Measurements from ENCODE around the gene OCIAD2.

DNA sequence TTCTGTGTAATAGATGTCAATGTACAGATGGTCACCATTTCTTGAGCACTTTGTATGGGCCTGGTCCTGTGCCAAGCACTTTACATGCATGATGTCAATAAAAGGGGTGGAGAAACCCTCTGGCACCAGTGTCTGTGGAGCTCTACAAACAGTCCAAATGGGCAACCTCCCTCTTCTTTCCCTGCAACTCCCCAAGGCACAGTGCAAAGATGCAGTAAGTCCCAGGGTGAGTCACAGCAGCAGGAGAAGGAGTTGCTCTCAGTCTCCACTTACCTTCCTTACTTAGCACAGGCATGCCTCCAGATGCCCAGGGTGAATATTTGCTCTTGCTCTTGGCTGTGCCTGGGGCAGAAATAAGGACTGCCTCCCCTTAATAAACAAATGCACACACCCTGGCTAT, 4.3 kb downstream of the OCIAD2 start:
- TF ChIP-seq, protein P1, sequence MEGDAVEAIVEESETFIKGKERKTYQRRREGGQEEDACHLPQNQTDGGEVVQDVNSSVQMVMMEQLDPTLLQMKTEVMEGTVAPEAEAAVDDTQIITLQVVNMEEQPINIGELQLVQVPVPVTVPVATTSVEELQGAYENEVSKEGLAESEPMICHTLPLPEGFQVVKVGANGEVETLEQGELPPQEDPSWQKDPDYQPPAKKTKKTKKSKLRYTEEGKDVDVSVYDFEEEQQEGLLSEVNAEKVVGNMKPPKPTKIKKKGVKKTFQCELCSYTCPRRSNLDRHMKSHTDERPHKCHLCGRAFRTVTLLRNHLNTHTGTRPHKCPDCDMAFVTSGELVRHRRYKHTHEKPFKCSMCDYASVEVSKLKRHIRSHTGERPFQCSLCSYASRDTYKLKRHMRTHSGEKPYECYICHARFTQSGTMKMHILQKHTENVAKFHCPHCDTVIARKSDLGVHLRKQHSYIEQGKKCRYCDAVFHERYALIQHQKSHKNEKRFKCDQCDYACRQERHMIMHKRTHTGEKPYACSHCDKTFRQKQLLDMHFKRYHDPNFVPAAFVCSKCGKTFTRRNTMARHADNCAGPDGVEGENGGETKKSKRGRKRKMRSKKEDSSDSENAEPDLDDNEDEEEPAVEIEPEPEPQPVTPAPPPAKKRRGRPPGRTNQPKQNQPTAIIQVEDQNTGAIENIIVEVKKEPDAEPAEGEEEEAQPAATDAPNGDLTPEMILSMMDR (IDR thresholded peaks at IDR 0.05 in 2 of 3, conservative IDR thresholded peaks at IDR 0.05 in 1 of 3; ENCODE audit: borderline replicate concordance in 1 of 3, insufficient read depth in 1 of 3, low read depth in 2 of 3, low read length in 2 of 3), result no peak
- TF ChIP-seq, protein P2, sequence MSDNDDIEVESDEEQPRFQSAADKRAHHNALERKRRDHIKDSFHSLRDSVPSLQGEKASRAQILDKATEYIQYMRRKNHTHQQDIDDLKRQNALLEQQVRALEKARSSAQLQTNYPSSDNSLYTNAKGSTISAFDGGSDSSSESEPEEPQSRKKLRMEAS (IDR thresholded peaks at IDR 0.05), result no peak
- TF ChIP-seq RAD21 (IDR thresholded peaks at IDR 0.05; ENCODE audit: low read depth), result no peak
- no peak for TF ChIP-seq YY1 (IDR thresholded peaks at IDR 0.05; ENCODE audit: extremely low read depth, insufficient replicate concordance, low read depth, low read length)
- TF ChIP-seq, protein P3, sequence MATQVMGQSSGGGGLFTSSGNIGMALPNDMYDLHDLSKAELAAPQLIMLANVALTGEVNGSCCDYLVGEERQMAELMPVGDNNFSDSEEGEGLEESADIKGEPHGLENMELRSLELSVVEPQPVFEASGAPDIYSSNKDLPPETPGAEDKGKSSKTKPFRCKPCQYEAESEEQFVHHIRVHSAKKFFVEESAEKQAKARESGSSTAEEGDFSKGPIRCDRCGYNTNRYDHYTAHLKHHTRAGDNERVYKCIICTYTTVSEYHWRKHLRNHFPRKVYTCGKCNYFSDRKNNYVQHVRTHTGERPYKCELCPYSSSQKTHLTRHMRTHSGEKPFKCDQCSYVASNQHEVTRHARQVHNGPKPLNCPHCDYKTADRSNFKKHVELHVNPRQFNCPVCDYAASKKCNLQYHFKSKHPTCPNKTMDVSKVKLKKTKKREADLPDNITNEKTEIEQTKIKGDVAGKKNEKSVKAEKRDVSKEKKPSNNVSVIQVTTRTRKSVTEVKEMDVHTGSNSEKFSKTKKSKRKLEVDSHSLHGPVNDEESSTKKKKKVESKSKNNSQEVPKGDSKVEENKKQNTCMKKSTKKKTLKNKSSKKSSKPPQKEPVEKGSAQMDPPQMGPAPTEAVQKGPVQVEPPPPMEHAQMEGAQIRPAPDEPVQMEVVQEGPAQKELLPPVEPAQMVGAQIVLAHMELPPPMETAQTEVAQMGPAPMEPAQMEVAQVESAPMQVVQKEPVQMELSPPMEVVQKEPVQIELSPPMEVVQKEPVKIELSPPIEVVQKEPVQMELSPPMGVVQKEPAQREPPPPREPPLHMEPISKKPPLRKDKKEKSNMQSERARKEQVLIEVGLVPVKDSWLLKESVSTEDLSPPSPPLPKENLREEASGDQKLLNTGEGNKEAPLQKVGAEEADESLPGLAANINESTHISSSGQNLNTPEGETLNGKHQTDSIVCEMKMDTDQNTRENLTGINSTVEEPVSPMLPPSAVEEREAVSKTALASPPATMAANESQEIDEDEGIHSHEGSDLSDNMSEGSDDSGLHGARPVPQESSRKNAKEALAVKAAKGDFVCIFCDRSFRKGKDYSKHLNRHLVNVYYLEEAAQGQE (IDR thresholded peaks at IDR 0.05; ENCODE audit: low read depth), result no peak
- no peak for TF ChIP-seq EGR1 (IDR thresholded peaks at IDR 0.05; ENCODE audit: low read depth)
- no peak for TF ChIP-seq ELF1 (IDR thresholded peaks at IDR 0.05; ENCODE audit: borderline replicate concordance, low read depth)
- TF ChIP-seq EZH2 (IDR thresholded peaks at IDR 0.05), result no peak
